ENCODE results near the gene SUMO2. TPM values are rescaled to one million over a fixed set of nuclear protein-coding genes. Genes with fewer than 3 reads are reported as not detected.

The SUMO2 gene
- total and polyA plus RNA-seq, 2 of the 13 experiments (the other 11 are each of a cell fraction or from before 2014, with no cell fraction given): 337 to 553 TPM

DNA sequence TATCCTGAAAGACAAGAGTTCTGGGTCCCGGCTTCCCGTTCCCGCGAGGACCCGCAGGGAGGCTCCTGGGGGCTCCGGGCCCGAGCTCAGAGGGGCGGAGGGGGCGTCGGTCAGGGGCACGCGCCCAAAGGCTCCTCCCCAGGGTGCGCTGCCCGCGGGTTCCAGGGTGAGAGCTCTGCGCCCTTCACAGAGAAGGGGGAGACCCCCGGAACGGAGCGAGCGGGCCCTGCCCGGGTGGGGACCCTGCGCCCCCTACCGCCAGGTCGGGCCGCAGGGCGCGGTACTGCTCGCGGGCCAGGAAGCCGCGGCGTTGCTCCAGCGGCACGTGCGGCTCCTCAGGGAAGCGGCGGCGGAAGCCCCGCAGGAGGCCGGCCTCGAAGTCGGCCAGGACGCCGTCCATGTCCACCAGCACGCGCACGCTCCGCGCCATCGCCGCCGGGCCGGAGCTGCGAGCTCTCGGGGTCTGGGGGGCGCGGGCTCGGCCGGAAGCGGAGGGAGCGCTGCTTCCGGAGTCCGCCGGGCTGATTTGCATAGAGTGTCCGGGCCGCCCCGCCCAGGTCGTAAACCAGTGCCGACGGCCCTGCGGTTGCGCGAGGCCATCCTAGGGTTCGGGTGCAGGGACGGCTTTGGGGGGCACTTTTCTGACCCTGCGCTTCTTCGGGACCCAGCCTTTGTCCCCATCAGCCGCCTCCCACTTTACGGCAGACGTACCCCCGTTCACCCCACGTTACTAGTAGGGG is 51.3 kb downstream of the SUMO2 start, which contains the start of gene NT5C (continued):
- TF ChIP-seq MIER3 (CRISPR knock-in tag; IDR thresholded peaks at IDR 0.05; ENCODE audit: borderline replicate concordance): no peak
- TF ChIP-seq ZNF546 (CRISPR knock-in tag; conservative IDR thresholded peaks at IDR 0.05): peak; percentile 86
- TF ChIP-seq ZNF704 (CRISPR knock-in tag; IDR thresholded peaks at IDR 0.05; ENCODE audit: borderline replicate concordance): peak; percentile 87; the same call in 1 of the 2 replicates
- TF ChIP-seq ZNF691 (CRISPR knock-in tag; IDR thresholded peaks at IDR 0.05; ENCODE audit: borderline replicate concordance, low read depth): no peak; the same call in 1 of the 2 replicates
- peak; percentile 90 for TF ChIP-seq YY1 (IDR thresholded peaks at IDR 0.05; ENCODE audit: insufficient read depth, insufficient replicate concordance, low read depth, low read length)
- no peak for TF ChIP-seq SIN3B (IDR thresholded peaks at IDR 0.05; ENCODE audit: low read length)
- no peak; the same call in 1 of the 2 replicates for TF ChIP-seq IRF2 (CRISPR knock-in tag; IDR thresholded peaks at IDR 0.05)
- TF ChIP-seq TAF1 (CRISPR knock-in tag; IDR thresholded peaks at IDR 0.05): peak; percentile 84
- TF ChIP-seq, protein P1, sequence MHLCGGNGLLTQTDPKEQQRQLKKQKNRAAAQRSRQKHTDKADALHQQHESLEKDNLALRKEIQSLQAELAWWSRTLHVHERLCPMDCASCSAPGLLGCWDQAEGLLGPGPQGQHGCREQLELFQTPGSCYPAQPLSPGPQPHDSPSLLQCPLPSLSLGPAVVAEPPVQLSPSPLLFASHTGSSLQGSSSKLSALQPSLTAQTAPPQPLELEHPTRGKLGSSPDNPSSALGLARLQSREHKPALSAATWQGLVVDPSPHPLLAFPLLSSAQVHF (CRISPR knock-in tag; IDR thresholded peaks at IDR 0.05): 0 out of 2 replicates have a peak, but pooled peaks have one; percentile 62
- TF ChIP-seq ZNF296 (CRISPR knock-in tag; conservative IDR thresholded peaks at IDR 0.05): no peak
- TF ChIP-seq ZNF468 (CRISPR knock-in tag; IDR thresholded peaks at IDR 0.05): no peak
- TF ChIP-seq CHD4 (IDR thresholded peaks at IDR 0.05; ENCODE audit: borderline replicate concordance, low read length): no peak
- no peak for TF ChIP-seq PRMT3 (CRISPR knock-in tag; IDR thresholded peaks at IDR 0.05; ENCODE audit: borderline replicate concordance, low read depth)
- peak; percentile 95 for TF ChIP-seq ZSCAN21 (CRISPR knock-in tag; IDR thresholded peaks at IDR 0.05; ENCODE audit: borderline replicate concordance)
- TF ChIP-seq PHF20 (CRISPR knock-in tag; IDR thresholded peaks at IDR 0.05): peak; percentile 78
- TF ChIP-seq ZBTB1 (CRISPR knock-in tag; IDR thresholded peaks at IDR 0.05; ENCODE audit: borderline replicate concordance): no peak
- TF ChIP-seq ZBTB3 (CRISPR knock-in tag; IDR thresholded peaks at IDR 0.05; ENCODE audit: borderline replicate concordance, low read depth): peak; percentile 77
- no peak for TF ChIP-seq NPAS2 (CRISPR knock-in tag; IDR thresholded peaks at IDR 0.05; ENCODE audit: borderline replicate concordance)
- peak; percentile 2; the same call in 1 of the 2 replicates for TF ChIP-seq CEBPG (CRISPR knock-in tag; IDR thresholded peaks at IDR 0.05)
- TF ChIP-seq NFIC (IDR thresholded peaks at IDR 0.05; ENCODE audit: low read length): no peak; the same call in 1 of the 2 replicates
- no peak; the same call in 1 of the 2 replicates for TF ChIP-seq NFKB2 (CRISPR knock-in tag; IDR thresholded peaks at IDR 0.05; ENCODE audit: borderline replicate concordance)
- TF ChIP-seq SIN3A (IDR thresholded peaks at IDR 0.05; ENCODE audit: borderline replicate concordance, low read depth, low read length): 0 out of 2 replicates have a peak, but pooled peaks have one; percentile 81
- no peak for TF ChIP-seq ZNF292 (CRISPR knock-in tag; IDR thresholded peaks at IDR 0.05; ENCODE audit: borderline replicate concordance, low read depth)
- TF ChIP-seq ETS1 (CRISPR knock-in tag; IDR thresholded peaks at IDR 0.05): no peak
- TF ChIP-seq KDM4B (CRISPR knock-in tag; IDR thresholded peaks at IDR 0.05): no peak; the same call in none of the 2 replicates
- peak; percentile 65; the same call in 1 of the 2 replicates for TF ChIP-seq MTA1 (CRISPR knock-in tag; IDR thresholded peaks at IDR 0.05; ENCODE audit: borderline replicate concordance)
- TF ChIP-seq ATM (IDR thresholded peaks at IDR 0.05; ENCODE audit: borderline replicate concordance): no peak

Measured in HepG2 (cell line).